ENCODE data around the gene NCCRP1. TPM values are rescaled to one million over a fixed set of nuclear protein-coding genes. Genes with fewer than 3 reads are reported as not detected.

NCCRP1 gene
- total and polyA plus RNA-seq, 10 of the 15 experiments (the other 5 are each of a cell fraction or from before 2014, with no cell fraction given), result not detected

GRCh38 chr19:39170386-39171231, 26.2 kb upstream of the NCCRP1 start:
- FAIRE-seq (no peak), DNase-seq (ENCODE audit: low read depth, low spot score) (no peak), ATAC-seq (no peak)
- H3K27ac ChIP-seq (ENCODE audit: control insufficient read depth, insufficient read depth), result no peak overlapping the region
- H3K4me1 ChIP-seq (ENCODE audit: control insufficient read depth, insufficient read depth, low read length), result no peaks in the 10 kb centered on the region
- H3K4me3 ChIP-seq, result no peak overlapping the region
- H3K79me2 ChIP-seq (ENCODE audit: control insufficient read depth, insufficient read depth, low read length), result no peaks in the 10 kb centered on the region
- H3K9me3 ChIP-seq (replicated peaks; ENCODE audit: control insufficient read depth, insufficient read depth, low read length), result no peaks in the 10 kb centered on the region
- peaks cover 0 to 21% of the 10 kb centered on the region in 2 experiments; a peak in 2 of 4 replicates for H3K36me3 ChIP-seq (ENCODE audit: control insufficient read depth in 2 of 2, insufficient read depth in 2 of 2, low read length in 1 of 2)
- no peak overlapping the region for H3K4me2 ChIP-seq (ENCODE audit: control insufficient read depth, insufficient read depth)
- SMC1A ChIA-PET (ENCODE audit: uncharacterized antibody, unreplicated experiment), result no interaction called here
- no peaks in the 10 kb centered on the region for H3K27me3 ChIP-seq (replicated peaks in 1 of 2; ENCODE audit: control insufficient read depth in 2 of 2, insufficient read depth in 2 of 2, low read length in 1 of 2)
- CTCF ChIA-PET, result no interaction called here
- 75% methylated on average over 17 of the region's 17 CpGs for WGBS (ENCODE audit: insufficient coverage, insufficient replicate concordance, low lambda C conversion rate, missing lambda C conversion rate)
- in situ Hi-C loops (cut with MboI), result no loop called here
- no peak overlapping the region for H3K9ac ChIP-seq (ENCODE audit: control insufficient read depth, insufficient read depth, low read length)
- no TSS peak for BruUV-seq (replicated peaks)
- H4K20me1 ChIP-seq (ENCODE audit: control insufficient read depth, insufficient read depth), result no peaks in the 10 kb centered on the region
- TF ChIP-seq CREM (IDR thresholded peaks at IDR 0.05; ENCODE audit: low read depth) (no peak), FOXM1 (IDR thresholded peaks at IDR 0.05; ENCODE audit: low read depth, low read length) (no peak), E2F4 (IDR thresholded peaks at IDR 0.05; ENCODE audit: low read depth, low read length) (no peak), LARP7 (IDR thresholded peaks at IDR 0.05) (no peak)
- intact Hi-C loops (cut with micrococcal nuclease; ENCODE audit: unreplicated experiment), result no loop called here
- H2AFZ ChIP-seq (ENCODE audit: control insufficient read depth, low read depth, low read length), result no peak overlapping the region
- RAD21 ChIA-PET (ENCODE audit: unreplicated experiment), result no interaction called here
- POLR2A ChIA-PET, result no interaction called here

Data from GM12878 (cell line).